Activated CD4-positive, alpha-beta T cell treated with anti-CD3 and anti-CD28 coated beads, Interleukin-2, amount 10 ng/mL, durations not matched to agents 24 days and 14 days (primary cell): ENCODE results near the gene ARHGEF3. TPM values are rescaled to one million over a fixed set of nuclear protein-coding genes. Genes with fewer than 3 reads are reported as not detected.
A peak's percentile ranks its signal among the peaks of the same experiment; 100 is the strongest.

Experiments
- DNase-seq: peaks from one replicate; pipeline ENCODE4 v3.0.0; 2022
- H3K27ac Mint-ChIP-seq: one replicate; pipeline ENCODE4 v1.8.0; 2022; ENCODE audit warnings: mild to moderate bottlenecking, mixed read lengths
- H3K27me3 Mint-ChIP-seq: one replicate; pipeline ENCODE4 v1.8.0; 2022; ENCODE audit warnings: mixed read lengths
- H3K36me3 Mint-ChIP-seq: one replicate; pipeline ENCODE4 v1.8.0; 2022; ENCODE audit warnings: low read depth, mild to moderate bottlenecking, mixed read lengths
- H3K4me1 Mint-ChIP-seq: one replicate; pipeline ENCODE4 v1.8.0; 2021; ENCODE audit warnings: mixed read lengths
- H3K4me3 Mint-ChIP-seq: one replicate; pipeline ENCODE4 v1.8.0; 2022; ENCODE audit warnings: mild to moderate bottlenecking, moderate library complexity, mixed read lengths
- H3K9me3 Mint-ChIP-seq: one replicate; pipeline ENCODE4 v1.8.0; 2021; ENCODE audit warnings: mixed read lengths
- intact Hi-C: fragments of 100-400 bp; cut with micrococcal nuclease; formaldehyde crosslinking; loops from one replicate; pipeline ENCODE4 v1.15.1; 2023
- total RNA-seq: library from RNA; stranded (reverse); gene quantifications from 2 replicates; pipeline ENCODE4 v1.2.3, GENCODE V29; 2022

Gene ARHGEF3
- 52.7 and 54.4 TPM in 2 replicates for total RNA-seq

DNA sequence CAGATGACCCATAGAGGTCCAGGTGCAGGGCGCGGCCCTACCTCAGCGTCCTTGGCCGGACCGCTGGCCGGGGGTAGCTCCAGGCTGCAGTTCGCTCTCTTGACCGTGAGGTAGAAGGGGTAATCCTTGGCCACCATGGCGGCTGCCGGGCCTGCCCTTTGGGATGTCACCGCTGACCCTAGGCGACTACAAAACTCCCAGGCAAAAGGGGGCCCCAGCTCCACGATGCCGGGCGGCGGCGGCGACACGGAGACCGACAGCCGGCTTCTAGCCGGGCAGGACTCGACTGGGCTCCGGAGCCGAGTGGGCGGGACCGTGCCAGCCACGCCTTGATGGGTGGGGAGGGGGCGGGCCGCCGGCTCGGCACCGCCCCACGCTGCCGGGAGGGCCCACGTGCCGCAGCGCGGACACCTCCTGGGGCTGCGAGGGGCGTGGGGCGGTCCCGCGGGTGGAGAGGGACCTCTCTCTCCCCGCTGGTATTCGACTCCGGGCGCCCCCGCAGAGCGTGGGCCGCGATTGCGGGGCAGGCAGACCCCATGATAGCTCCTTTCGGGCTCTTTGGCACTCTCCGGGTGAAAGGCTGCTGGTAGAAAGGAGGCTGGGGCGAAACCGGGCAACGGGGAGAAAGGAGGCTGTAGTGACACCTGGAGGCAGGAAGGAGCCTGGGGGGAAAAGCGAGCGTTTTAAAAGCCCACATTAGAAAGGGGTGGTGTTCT, at the start of gene ARHGEF3:
Gene ARHGEF3, minus strand, starts transcription at position 288 of the 716 bp plus-strand sequence. Its CDS starts 151 bp downstream, at position 137.
- Mint-ChIP-seq H3K36me3 (peaks cover 22% of the 10 kb centered on the region), H3K9me3 (no peaks in the 10 kb centered on the region), H3K4me3 (peak within 1 kb of the TSS; percentile 97), H3K4me1 (peaks cover 47% of the 10 kb centered on the region), H3K27me3 (no peaks in the 10 kb centered on the region), H3K27ac (peak within 1 kb of the TSS; percentile 87)
- DNase-seq = peak; percentile 94
- intact Hi-C loops = loop anchor here (1.0 kb wide), 3 partner anchors 60 to 114 kb away; no protein-coding TSS in a partner anchor

- intact Hi-C loops = no loop called here
- no peak overlapping the region for H3K27ac Mint-ChIP-seq
These were observed 47.9 kb upstream of the ARHGEF3 start for GRCh38 chr3:56849698-56850097.

GRCh38 chr3:56845505-56845904, 43.8 kb upstream of the ARHGEF3 start:
- intact Hi-C loops = no loop called here
- Mint-ChIP-seq H3K4me3 (no peak overlapping the region), H3K9me3 (peaks cover 10% of the 10 kb centered on the region), H3K27ac (no peak overlapping the region), H3K27me3 (no peaks in the 10 kb centered on the region), H3K36me3 (peaks cover 31% of the 10 kb centered on the region), H3K4me1 (peaks cover 13% of the 10 kb centered on the region)
- no peak for DNase-seq

More at GRCh38 chr3:56849698-56850097, 47.9 kb upstream of the ARHGEF3 start:
- Mint-ChIP-seq H3K4me3 (no peak overlapping the region), H3K9me3 (peaks cover 10% of the 10 kb centered on the region), H3K27me3 (no peaks in the 10 kb centered on the region), H3K4me1 (peaks cover 25% of the 10 kb centered on the region), H3K36me3 (peaks cover 34% of the 10 kb centered on the region)
- no peak for DNase-seq

DNA sequence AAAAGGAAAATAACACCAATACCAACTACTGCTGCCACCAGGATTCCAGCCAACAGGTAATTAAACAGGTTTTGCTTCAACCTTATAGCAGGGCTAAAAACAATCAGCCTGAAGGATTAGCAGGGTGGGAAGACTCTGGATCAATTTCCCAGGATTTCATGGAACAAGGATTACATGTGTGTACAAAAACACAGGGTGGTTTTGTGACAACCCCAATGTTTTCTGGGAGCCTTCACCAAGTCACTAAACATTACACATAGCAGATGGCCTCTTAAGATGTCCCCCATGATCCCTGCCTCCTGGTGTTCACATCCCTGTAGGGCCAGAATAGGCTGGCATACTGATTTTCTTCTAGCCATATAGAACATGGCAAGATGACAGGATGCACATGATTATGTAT, 42.8 kb upstream of the ARHGEF3 start:
- Mint-ChIP-seq H3K9me3 (peaks cover 10% of the 10 kb centered on the region), H3K4me3 (no peak overlapping the region), H3K27ac (no peak overlapping the region), H3K27me3 (no peaks in the 10 kb centered on the region), H3K36me3 (peaks cover 35% of the 10 kb centered on the region), H3K4me1 (peaks cover 13% of the 10 kb centered on the region)
- intact Hi-C loops = no loop called here
- DNase-seq = no peak

GRCh38 chr3:56839784-56840715, 38.3 kb upstream of the ARHGEF3 start:
- Mint-ChIP-seq H3K27me3 (no peaks in the 10 kb centered on the region), H3K36me3 (peaks cover 23% of the 10 kb centered on the region), H3K27ac (no peak overlapping the region), H3K4me3 (no peak overlapping the region), H3K9me3 (no peaks in the 10 kb centered on the region), H3K4me1 (peaks cover 10% of the 10 kb centered on the region)
- intact Hi-C loops = no loop called here
- DNase-seq = no peak

DNA sequence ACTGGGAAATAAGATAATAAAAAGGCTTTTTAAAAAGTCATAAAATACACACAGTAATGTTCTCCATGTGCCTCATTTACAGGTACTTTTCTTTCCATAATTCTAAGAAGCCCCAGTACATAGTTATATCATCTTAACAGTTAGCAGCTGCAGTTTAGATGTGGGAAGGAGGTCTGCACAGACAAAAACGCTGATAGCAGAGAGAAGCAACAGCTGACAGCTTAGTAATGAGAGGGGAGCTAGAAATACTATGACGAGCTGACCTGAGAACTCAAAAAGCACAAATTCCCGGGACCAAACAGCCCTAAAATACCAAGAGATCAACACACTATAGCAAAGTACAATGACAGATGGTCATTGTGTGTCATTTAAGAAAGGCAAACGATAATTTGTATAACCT, 36.7 kb upstream of the ARHGEF3 start:
- Mint-ChIP-seq H3K4me1 (peaks cover 10% of the 10 kb centered on the region), H3K4me3 (no peak overlapping the region), H3K9me3 (no peaks in the 10 kb centered on the region), H3K27me3 (no peaks in the 10 kb centered on the region), H3K27ac (no peak overlapping the region), H3K36me3 (peaks cover 16% of the 10 kb centered on the region)
- DNase-seq = no peak
- intact Hi-C loops = no loop called here

GRCh38 chr3:56837196-56837955, 35.6 kb upstream of the ARHGEF3 start:
- H3K27me3 Mint-ChIP-seq = no peaks in the 10 kb centered on the region
- no peak overlapping the region for H3K4me3 Mint-ChIP-seq
- no peak overlapping the region for H3K27ac Mint-ChIP-seq
- H3K4me1 Mint-ChIP-seq = peaks cover 12% of the 10 kb centered on the region
- no peak for DNase-seq
- intact Hi-C loops = no loop called here
- H3K36me3 Mint-ChIP-seq = peaks cover 14% of the 10 kb centered on the region
- no peaks in the 10 kb centered on the region for H3K9me3 Mint-ChIP-seq

DNA sequence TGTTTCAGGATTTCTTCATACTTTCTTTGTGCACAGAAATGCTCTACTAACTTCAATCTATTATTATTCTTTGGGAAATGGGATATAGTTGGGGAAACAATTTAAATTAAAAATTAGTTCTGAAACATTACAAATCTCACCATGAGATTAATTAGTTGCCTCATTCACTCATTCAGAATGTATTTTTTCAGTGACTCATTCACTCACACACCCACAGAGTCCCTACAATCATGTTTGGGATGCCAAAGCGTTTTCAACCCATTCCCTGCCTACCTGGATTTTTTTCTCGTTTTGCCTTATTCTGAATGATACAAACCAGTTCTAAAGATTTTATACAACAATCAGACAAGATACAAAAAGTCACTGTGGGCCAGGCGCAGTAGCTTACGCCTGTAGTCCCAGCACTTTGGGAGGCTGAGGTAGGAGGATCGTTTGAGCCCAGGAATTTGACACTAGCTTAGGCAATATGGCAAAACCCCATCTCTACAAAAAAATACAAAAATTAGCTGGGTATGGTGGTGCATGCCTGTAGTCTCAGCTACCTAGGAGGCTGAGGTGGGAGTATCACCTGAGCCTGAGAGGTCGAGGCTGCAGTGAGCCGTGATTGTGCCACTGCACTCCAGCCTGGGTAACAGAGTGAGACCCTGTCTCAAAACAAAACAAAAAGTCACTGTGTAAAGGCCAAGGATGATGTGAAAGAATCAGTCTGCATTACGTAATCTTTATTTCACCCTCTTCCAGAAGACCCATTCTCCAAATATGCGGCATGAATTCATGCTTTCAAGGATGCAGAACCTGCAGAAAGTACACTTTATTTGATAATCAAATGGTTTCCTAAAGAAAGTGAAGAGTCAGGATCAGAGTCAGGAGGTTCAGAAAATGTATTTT, 34.8 kb upstream of the ARHGEF3 start:
- H3K9me3 Mint-ChIP-seq = no peaks in the 10 kb centered on the region
- H3K36me3 Mint-ChIP-seq = peaks cover 13% of the 10 kb centered on the region
- H3K4me3 Mint-ChIP-seq = no peak overlapping the region
- peaks cover 12% of the 10 kb centered on the region for H3K4me1 Mint-ChIP-seq
- H3K27me3 Mint-ChIP-seq = no peaks in the 10 kb centered on the region
- H3K27ac Mint-ChIP-seq = no peak overlapping the region
- DNase-seq = no peak
- intact Hi-C loops = no loop called here

DNA sequence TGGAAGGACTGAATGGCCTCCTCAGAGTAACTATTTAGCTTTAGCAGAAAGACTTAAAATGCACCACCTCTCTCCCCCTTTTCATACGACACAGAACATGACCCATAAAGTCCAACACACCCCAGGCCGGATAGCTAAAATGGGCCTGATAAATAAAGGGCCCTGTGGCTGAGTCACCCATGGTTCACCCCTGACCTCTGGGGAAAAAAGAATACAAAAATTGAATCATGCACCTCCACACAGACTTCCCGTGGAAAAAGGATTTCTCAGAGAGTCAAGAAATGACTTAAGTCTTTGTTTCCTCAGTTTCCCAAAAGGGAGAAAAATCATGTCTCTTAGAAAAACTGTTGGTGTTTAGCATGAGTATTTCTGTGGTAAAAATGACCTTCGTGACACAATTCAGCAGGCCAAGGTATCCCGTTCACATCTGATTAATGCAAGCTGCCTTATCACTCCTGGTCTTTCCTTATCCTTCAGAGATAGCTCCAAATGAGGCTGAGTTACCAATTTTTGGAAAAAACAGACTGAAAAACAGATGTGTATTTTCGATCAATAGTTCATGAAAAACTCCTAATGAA, 34.0 kb upstream of the ARHGEF3 start:
- Mint-ChIP-seq H3K9me3 (no peaks in the 10 kb centered on the region), H3K4me1 (peaks cover 12% of the 10 kb centered on the region), H3K4me3 (no peak overlapping the region), H3K27ac (no peak overlapping the region), H3K27me3 (no peaks in the 10 kb centered on the region), H3K36me3 (peaks cover 9% of the 10 kb centered on the region)
- DNase-seq = no peak
- intact Hi-C loops = no loop called here

GRCh38 chr3:56833536-56833935, 31.8 kb upstream of the ARHGEF3 start:
- Mint-ChIP-seq H3K36me3 (peaks cover 4% of the 10 kb centered on the region), H3K27me3 (no peaks in the 10 kb centered on the region), H3K4me3 (no peak overlapping the region), H3K27ac (no peak overlapping the region), H3K9me3 (no peaks in the 10 kb centered on the region), H3K4me1 (peaks cover 12% of the 10 kb centered on the region)
- no peak for DNase-seq
- intact Hi-C loops = no loop called here

GRCh38 chr3:56833022-56833421, 31.3 kb upstream of the ARHGEF3 start:
- no peaks in the 10 kb centered on the region for H3K27me3 Mint-ChIP-seq
- intact Hi-C loops = no loop called here

GRCh38 chr3:56831572-56831971, 29.8 kb upstream of the ARHGEF3 start:
- H3K36me3 Mint-ChIP-seq = peaks cover 2% of the 10 kb centered on the region

More at GRCh38 chr3:56833022-56833421, 31.3 kb upstream of the ARHGEF3 start:
- no peak overlapping the region for H3K27ac Mint-ChIP-seq
- no peak for DNase-seq
- peaks cover 2% of the 10 kb centered on the region for H3K36me3 Mint-ChIP-seq
- no peak overlapping the region for H3K4me3 Mint-ChIP-seq
- H3K9me3 Mint-ChIP-seq = no peaks in the 10 kb centered on the region
- H3K4me1 Mint-ChIP-seq = peaks cover 12% of the 10 kb centered on the region

More at GRCh38 chr3:56831572-56831971, 29.8 kb upstream of the ARHGEF3 start:
- Mint-ChIP-seq H3K4me1 (peaks cover 12% of the 10 kb centered on the region), H3K27ac (no peak overlapping the region), H3K27me3 (no peaks in the 10 kb centered on the region), H3K9me3 (no peaks in the 10 kb centered on the region), H3K4me3 (no peak overlapping the region)
- no peak for DNase-seq
- intact Hi-C loops = no loop called here
